MG63 (cell line): Measurements from ENCODE around the gene UFD1. TPM values are rescaled to one million over a fixed set of nuclear protein-coding genes. Genes with fewer than 3 reads are reported as not detected.

Experiments
- DNase-seq: peaks from one replicate; pipeline ENCODE4 v3.0.0-alpha.2; 2020
- H3K27me3 ChIP-seq: fragments of 250-450 bp; sonication (Bioruptor Pico); 2 replicates; pipeline ENCODE4 v1.5.1; 2020; ENCODE audit warnings: mild to moderate bottlenecking, moderate library complexity
- H3K36me3 ChIP-seq: fragments of 250-450 bp; sonication (Bioruptor Pico); 2 replicates; pipeline ENCODE4 v1.5.1; 2020; ENCODE audit warnings: mild to moderate bottlenecking, moderate library complexity
- H3K4me3 ChIP-seq: fragments of 250-450 bp; sonication (Bioruptor Pico); 2 replicates; pipeline ENCODE4 v1.5.1; 2020; ENCODE audit warnings: mild to moderate bottlenecking, moderate library complexity
- H3K9me3 ChIP-seq: fragments of 250-450 bp; sonication (Bioruptor Pico); 2 replicates; pipeline ENCODE4 v1.5.1; 2020; ENCODE audit warnings: mild to moderate bottlenecking, moderate library complexity
- total RNA-seq: library from RNA; depleted of rRNA; stranded (reverse); fragments of >200 nt; shearing (Covaris generic); gene quantifications from 2 replicates; pipeline ENCODE4 v1.2.3, GENCODE V29; 2014; ENCODE audit warnings: low replicate concordance

Gene UFD1
- total RNA-seq, 1 experiment from 2014 or later: 128 TPM

- no peaks in the 10 kb centered on the region for H3K9me3 ChIP-seq
- H3K36me3 ChIP-seq: peaks cover 22% of the 10 kb centered on the region
- H3K4me3 ChIP-seq: peak within 1 kb of the TSS; percentile 83
- DNase-seq: peak; percentile 96
- H3K27me3 ChIP-seq: no peaks in the 10 kb centered on the region
Measured at GRCh38 chr22:19432133-19432851, 46.7 kb downstream of the UFD1 start, which contains the start of gene MRPL40. Gene MRPL40 (plus strand): TSS chr22:19432545. CDS start chr22:19432555, 10 bp downstream.

- peak within 1 kb of the TSS; percentile 83 for H3K4me3 ChIP-seq
- DNase-seq: peak; percentile 75
- H3K27me3 ChIP-seq: no peaks in the 10 kb centered on the region
- H3K36me3 ChIP-seq: peaks cover 21% of the 10 kb centered on the region
- H3K9me3 ChIP-seq: no peaks in the 10 kb centered on the region
Measured at GRCh38 chr22:19431649-19432132, 47.3 kb downstream of the UFD1 start, which contains the start of gene HIRA. Gene HIRA (minus strand): TSS chr22:19431733. CDS start chr22:19431476, 257 bp downstream.

- Histone ChIP-seq H3K27me3 (no peaks in the 10 kb centered on the region), H3K9me3 (no peaks in the 10 kb centered on the region), H3K36me3 (peaks cover 24% of the 10 kb centered on the region), H3K4me3 (peak overlapping the region; percentile 83)
- peak; percentile 30 for DNase-seq
Measured at GRCh38 chr22:19430890-19431541, 48.0 kb downstream of the UFD1 start.

- peaks cover 23% of the 10 kb centered on the region for H3K36me3 ChIP-seq
- no peaks in the 10 kb centered on the region for H3K9me3 ChIP-seq
- H3K27me3 ChIP-seq: no peaks in the 10 kb centered on the region
- peak; percentile 48 for DNase-seq
- peak overlapping the region; percentile 83 for H3K4me3 ChIP-seq
Measured at GRCh38 chr22:19429950-19430889, 48.8 kb downstream of the UFD1 start.

- peaks cover 10% of the 10 kb centered on the region for H3K36me3 ChIP-seq
- H3K4me3 ChIP-seq: no peak overlapping the region
- no peaks in the 10 kb centered on the region for H3K27me3 ChIP-seq
- no peaks in the 10 kb centered on the region for H3K9me3 ChIP-seq
- no peak for DNase-seq
Measured at GRCh38 chr22:19424186-19424500, 54.9 kb downstream of the UFD1 start.

GRCh38 chr22:19422440-19423301 is 56.3 kb downstream of the UFD1 start:
- H3K36me3 ChIP-seq: peaks cover 12% of the 10 kb centered on the region
- no peak for DNase-seq
- H3K27me3 ChIP-seq: no peaks in the 10 kb centered on the region
- H3K4me3 ChIP-seq: no peak overlapping the region
- no peaks in the 10 kb centered on the region for H3K9me3 ChIP-seq

- DNase-seq: no peak
- Histone ChIP-seq H3K36me3 (peaks cover 12% of the 10 kb centered on the region), H3K4me3 (no peak overlapping the region), H3K27me3 (no peaks in the 10 kb centered on the region), H3K9me3 (no peaks in the 10 kb centered on the region)
Measured at GRCh38 chr22:19420321-19420720, 58.7 kb downstream of the UFD1 start.

- Histone ChIP-seq H3K27me3 (no peaks in the 10 kb centered on the region), H3K4me3 (no peak overlapping the region), H3K36me3 (peaks cover 11% of the 10 kb centered on the region), H3K9me3 (no peaks in the 10 kb centered on the region)
- no peak for DNase-seq
Measured at GRCh38 chr22:19419464-19420178, 59.4 kb downstream of the UFD1 start.

- H3K27me3 ChIP-seq: no peaks in the 10 kb centered on the region
- H3K9me3 ChIP-seq: no peaks in the 10 kb centered on the region
- no peak for DNase-seq
- H3K4me3 ChIP-seq: no peak overlapping the region
- H3K36me3 ChIP-seq: peaks cover 10% of the 10 kb centered on the region
Measured at GRCh38 chr22:19419086-19419463, 59.9 kb downstream of the UFD1 start.

GRCh38 chr22:19412923-19413322 is 66.1 kb downstream of the UFD1 start:
- no peak for DNase-seq
- Histone ChIP-seq H3K36me3 (peaks cover 37% of the 10 kb centered on the region), H3K27me3 (no peaks in the 10 kb centered on the region), H3K9me3 (no peaks in the 10 kb centered on the region), H3K4me3 (no peak overlapping the region)

- Histone ChIP-seq H3K4me3 (no peak overlapping the region), H3K36me3 (peaks cover 36% of the 10 kb centered on the region), H3K9me3 (no peaks in the 10 kb centered on the region), H3K27me3 (no peaks in the 10 kb centered on the region)
- DNase-seq: no peak
Measured at GRCh38 chr22:19412478-19412877, 66.5 kb downstream of the UFD1 start.

GRCh38 chr22:19411690-19412045 is 67.3 kb downstream of the UFD1 start:
- no peak overlapping the region for H3K4me3 ChIP-seq
- DNase-seq: no peak

GRCh38 chr22:19410941-19411689 is 67.9 kb downstream of the UFD1 start:
- Histone ChIP-seq H3K27me3 (no peaks in the 10 kb centered on the region), H3K36me3 (peaks cover 42% of the 10 kb centered on the region), H3K9me3 (no peaks in the 10 kb centered on the region), H3K4me3 (no peak overlapping the region)
- DNase-seq: no peak

More at GRCh38 chr22:19411690-19412045, 67.3 kb downstream of the UFD1 start:
- H3K36me3 ChIP-seq: peaks cover 36% of the 10 kb centered on the region
- H3K27me3 ChIP-seq: no peaks in the 10 kb centered on the region
- no peaks in the 10 kb centered on the region for H3K9me3 ChIP-seq

GRCh38 chr22:19407649-19408606 is 71.1 kb downstream of the UFD1 start:
- peaks cover 57% of the 10 kb centered on the region for H3K36me3 ChIP-seq
- no peak for DNase-seq

More at GRCh38 chr22:19407649-19408606, 71.1 kb downstream of the UFD1 start:
- no peak overlapping the region for H3K4me3 ChIP-seq
- no peaks in the 10 kb centered on the region for H3K9me3 ChIP-seq
- H3K27me3 ChIP-seq: no peaks in the 10 kb centered on the region
